Suppressor macrophage (primary cell): Measurements from ENCODE around the gene TNNT3.

Source experiments
- DNase-seq, 4 experiments: peaks; one replicate each; pipeline ENCODE4 v3.0.0-alpha.2; 2020 to 2022

TNNT3 gene

DNA sequence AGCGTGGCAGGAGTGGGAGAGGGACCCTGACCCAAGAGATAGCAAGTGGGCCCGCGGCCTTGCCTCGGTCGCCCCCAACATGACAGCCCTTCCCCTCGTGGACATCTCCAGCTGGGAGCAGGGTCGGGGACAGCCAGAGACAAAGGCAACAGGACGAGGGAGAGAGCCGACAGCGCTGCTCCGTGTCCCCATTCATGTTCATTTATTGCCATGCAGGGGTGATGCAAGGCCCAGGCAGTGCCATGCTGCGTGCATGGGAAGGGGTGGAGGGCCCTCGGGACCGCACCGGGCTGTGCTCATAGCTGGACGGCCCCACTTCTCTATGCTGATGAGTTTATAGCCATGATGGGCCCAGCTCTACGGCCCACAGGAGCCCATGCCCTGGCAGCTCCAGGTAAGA, 40.3 kb downstream of the TNNT3 start:
- DNase-seq: no peak

DNA sequence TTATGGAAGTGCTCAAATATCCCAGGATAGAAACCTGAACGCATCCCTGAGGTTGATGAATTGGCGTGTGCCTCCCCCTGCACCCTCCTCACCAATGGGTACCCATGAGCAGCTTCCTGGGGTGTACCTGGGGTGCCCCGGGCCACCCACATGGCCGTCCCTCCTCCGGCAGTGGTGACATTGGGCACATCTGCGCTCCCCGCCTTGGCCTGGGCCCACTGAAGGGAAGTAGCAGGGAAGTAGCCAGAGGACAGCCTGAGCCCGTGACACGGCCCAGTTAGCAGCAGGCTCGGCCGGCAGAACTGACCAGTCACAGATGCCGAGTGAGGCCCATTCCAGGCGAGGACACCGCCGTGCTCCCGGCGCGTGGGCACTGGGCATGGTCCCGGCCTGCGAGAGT, 44.4 kb downstream of the TNNT3 start:
- no peak for DNase-seq

DNA sequence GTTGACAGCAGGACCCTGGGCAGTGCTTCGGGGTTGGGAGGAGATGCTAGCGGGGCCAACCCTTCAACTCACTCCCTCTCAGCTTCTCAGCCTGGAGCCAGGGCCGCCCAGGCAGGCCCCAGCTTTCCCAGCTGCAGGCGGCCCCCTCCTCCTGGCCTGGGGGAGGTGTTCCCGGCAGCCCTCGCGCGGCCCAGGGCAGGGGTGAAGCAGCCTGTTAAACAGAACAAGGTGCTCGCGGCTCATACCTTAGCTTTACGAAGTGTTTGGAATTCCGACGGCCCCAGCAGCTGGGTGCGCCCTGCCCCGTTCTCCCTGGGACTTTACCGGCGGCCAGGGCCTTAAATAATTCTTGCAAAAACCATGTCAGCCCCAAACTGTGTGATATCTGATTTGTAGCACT, 44.8 kb downstream of the TNNT3 start:
- no peak for DNase-seq

DNA sequence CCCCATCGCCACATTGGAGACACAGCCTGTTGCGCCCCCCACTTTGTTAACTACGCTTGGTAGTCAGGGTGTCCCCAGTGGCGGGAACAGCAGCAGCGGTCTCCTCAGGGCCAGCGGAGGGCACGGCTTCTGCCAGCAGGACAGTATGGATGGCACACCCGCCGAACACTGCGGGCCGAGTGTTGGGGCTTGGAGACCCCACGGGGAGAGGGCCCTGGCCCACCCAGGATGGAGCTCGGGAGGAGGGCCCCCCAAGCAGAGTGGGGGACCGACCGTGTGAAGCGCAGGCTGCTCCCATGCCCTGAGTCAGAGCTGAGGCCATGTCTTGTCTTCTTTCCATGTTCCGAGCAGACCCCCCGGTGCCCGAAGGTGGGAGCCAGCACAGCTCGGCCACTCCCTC, 45.5 kb downstream of the TNNT3 start:
- no peak for DNase-seq

DNA sequence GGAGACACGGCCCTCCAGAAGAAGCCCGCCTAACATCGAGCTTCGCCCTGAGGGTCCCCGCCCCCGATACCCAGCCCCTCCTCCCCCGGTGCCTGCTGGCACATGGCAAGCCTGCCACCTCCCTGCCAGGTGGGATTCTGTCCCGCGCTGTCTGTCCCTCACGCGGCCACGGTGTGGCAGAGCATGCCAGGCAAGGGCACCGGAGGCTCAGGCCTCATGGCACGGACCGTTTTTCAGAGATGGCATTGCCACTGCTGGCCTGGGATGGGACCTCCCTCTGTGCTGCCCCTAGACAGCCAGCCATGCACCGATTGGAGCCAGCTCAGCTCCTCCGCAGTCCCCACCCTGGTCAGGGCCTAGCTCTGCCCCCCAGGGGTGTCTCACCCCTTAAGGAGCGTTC, 47.0 kb downstream of the TNNT3 start:
- no peak for DNase-seq

- no peak for DNase-seq
These were observed 48.2 kb downstream of the TNNT3 start for GRCh38 chr11:1967641-1968225.

DNA sequence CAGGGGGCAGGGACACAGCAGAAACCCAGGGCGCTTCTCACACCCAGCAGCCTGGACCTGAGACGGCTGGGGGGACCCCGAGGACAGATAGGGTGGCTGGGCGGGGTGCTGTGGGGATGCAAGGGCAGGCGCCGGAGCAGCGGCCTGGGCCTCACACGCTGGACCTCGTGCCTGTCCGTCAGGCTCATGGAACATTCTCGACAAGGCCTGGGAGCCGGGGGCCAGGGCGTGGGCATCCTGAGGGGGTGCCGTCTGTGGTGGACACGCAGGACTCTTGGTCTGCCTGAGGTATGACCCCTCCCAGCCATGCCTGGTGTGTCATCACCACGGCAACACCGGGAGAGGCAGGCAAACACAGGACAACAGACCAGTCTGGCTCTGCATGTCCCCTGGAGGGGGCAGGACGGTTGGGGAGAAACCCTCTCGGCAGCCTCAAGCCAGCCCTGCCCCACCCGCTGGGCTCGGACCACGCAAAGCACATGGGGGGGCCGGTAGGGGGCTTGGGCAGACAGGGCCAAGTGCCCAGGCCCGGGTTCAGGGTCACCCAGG, 49.0 kb downstream of the TNNT3 start:
- no peak for DNase-seq

GRCh38 chr11:1969035-1969434, 49.5 kb downstream of the TNNT3 start:
- DNase-seq: no peak

DNA sequence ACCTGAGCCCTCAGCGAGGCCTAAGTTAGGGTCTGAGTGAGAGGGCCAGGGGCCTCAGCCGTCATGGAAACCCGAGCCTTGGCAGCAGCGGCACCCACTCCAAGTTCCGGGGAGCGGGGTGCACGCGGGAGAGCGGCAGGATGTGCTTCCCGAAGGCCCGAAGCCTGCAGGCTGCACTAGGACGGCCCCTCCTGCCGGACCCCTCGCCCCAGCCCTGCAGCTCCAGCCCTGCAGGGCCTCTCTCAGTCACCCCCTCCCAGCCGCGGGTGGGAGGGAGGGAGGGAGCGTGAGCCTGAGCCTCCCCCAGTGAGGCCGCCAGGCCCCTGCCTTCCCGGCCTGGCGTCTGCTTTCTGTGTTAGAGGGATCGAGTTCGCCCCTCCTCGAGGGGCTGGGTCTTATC, 50.3 kb downstream of the TNNT3 start:
- no peak for DNase-seq

GRCh38 chr11:1970956-1971355, 51.5 kb downstream of the TNNT3 start:
- DNase-seq: no peak

- DNase-seq: no peak
These were observed 55.7 kb downstream of the TNNT3 start for GRCh38 chr11:1975185-1975584.

GRCh38 chr11:1978720-1979473, 59.4 kb downstream of the TNNT3 start:
- no peak for DNase-seq

DNA sequence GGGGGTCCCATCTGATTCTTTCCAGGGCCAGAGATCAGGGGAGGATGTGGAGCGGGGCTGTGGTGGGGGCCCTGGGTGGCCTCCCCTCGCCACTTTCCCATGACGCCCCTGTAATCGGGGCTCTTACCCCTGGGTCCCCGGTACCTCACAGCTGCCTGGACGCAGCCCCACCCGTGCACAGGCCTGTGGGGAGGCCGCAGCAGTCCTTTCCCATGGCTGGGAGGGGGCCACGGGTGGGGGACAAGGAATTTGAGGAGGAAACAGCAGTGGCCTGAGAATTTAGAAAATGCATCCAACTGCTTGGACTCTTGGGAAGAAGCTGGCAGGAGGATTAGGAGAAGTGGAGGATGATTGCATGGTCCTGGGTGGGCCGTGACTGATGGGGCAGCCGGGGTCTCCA, 60.1 kb downstream of the TNNT3 start:
- DNase-seq: no peak

- DNase-seq: no peak
These were observed 63.5 kb downstream of the TNNT3 start for GRCh38 chr11:1982873-1983600.

DNA sequence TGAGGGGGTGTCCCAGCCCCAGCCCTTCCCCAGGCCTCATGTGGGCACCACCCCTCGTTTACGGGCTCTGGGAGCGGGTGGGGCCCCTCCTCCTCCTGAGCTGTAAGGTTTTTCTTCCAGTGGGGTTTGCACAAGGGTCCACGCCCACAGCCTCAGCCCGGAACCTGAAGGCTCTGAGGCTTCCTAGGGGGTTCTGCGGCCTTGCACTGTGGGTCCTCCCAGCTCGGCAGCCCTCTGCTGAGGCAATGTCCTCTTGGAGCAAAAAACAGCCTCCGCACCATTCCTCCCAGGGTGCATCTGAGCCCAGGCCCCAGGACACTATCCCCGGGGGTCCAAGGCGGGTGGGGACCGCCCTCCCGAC, 64.1 kb downstream of the TNNT3 start:
- DNase-seq: no peak

GRCh38 chr11:1987024-1987423, 67.5 kb downstream of the TNNT3 start:
- no peak for DNase-seq

DNA sequence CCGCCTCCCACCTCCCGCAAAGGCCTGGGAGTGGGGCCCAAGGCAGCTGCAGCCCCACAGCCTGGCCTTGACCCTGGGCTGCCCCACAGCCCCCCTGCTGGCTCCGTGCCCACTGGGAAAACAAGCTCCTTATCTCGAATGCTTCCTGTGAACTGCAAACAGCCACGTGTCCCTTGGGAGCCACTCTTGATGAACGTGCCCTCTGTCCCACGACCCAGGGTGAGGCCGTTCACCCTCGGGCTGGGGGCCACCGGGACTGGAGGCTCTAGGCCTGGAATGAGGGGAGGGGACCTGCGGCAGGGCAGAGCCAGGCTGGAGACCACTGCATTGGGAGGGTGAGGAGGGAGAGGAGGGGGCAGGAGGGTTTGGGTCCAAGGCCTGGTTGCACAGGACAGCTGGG, 68.7 kb downstream of the TNNT3 start:
- no peak for DNase-seq
